Neural progenitor cell (in vitro differentiated cells): ENCODE data around the gene PLB1.

Experiments
- CTCF ChIP-seq: fragments of 200-600 bp; sonication (generic); IDR thresholded peaks from 2 replicates; pipeline ENCODE4 v1.5.1; 2017; ENCODE audit warnings: antibody characterized with exemption, mild to moderate bottlenecking
- EZH2 ChIP-seq: fragments of 200-600 bp; sonication (generic); IDR thresholded peaks from 2 replicates; pipeline ENCODE4 v1.6.1; 2017; ENCODE audit warnings: antibody characterized with exemption, mild to moderate bottlenecking, moderate library complexity
- EZH2phosphoT487 ChIP-seq: fragments of 200-600 bp; sonication (generic); IDR thresholded peaks from 2 replicates; pipeline ENCODE4 v1.6.1; 2017; ENCODE audit warnings: antibody characterized with exemption

- no peak for TF ChIP-seq CTCF
- TF ChIP-seq EZH2 = no peak
- no peak for TF ChIP-seq EZH2phosphoT487
These were observed 142.2 kb downstream of the PLB1 start for GRCh38 chr2:28638102-28638501.
